NCI-H82 treated with DMSO at 0.1 percent for 48 hours (cell line): ENCODE results near the gene DGKI.

Experiments used
- DNase-seq: peaks from one replicate; lab custom pipeline; 2025; ENCODE audit not compliant: unreplicated experiment; lab: John Stamatoyannopoulos, UW

The DGKI gene

GRCh38 chr7:137609500-137609899, 237.3 kb downstream of the DGKI start:
- no peak for DNase-seq

GRCh38 chr7:137606061-137606674, 240.6 kb downstream of the DGKI start:
- DNase-seq: no peak

GRCh38 chr7:137603043-137603442, 243.7 kb downstream of the DGKI start:
- no peak for DNase-seq

GRCh38 chr7:137601642-137602041, 245.1 kb downstream of the DGKI start:
- DNase-seq: no peak

- DNase-seq: no peak
Measured at GRCh38 chr7:137597856-137598255, 248.9 kb downstream of the DGKI start.

GRCh38 chr7:137593115-137593711, 253.6 kb downstream of the DGKI start:
- no peak for DNase-seq

GRCh38 chr7:137592232-137592896, 254.4 kb downstream of the DGKI start:
- peak; percentile 62 for DNase-seq

GRCh38 chr7:137591421-137591837, 255.3 kb downstream of the DGKI start:
- DNase-seq: no peak

GRCh38 chr7:137590756-137591305, 255.9 kb downstream of the DGKI start:
- no peak for DNase-seq

GRCh38 chr7:137590071-137590755, 256.6 kb downstream of the DGKI start:
- no peak for DNase-seq

GRCh38 chr7:137587326-137587725, 259.4 kb downstream of the DGKI start:
- DNase-seq: no peak

GRCh38 chr7:137585591-137585990, 261.2 kb downstream of the DGKI start:
- DNase-seq: no peak

- no peak for DNase-seq
Measured at GRCh38 chr7:137583172-137583571, 263.6 kb downstream of the DGKI start.

- DNase-seq: no peak
Measured at GRCh38 chr7:137579913-137580640, 266.7 kb downstream of the DGKI start.

GRCh38 chr7:137578541-137578940, 268.2 kb downstream of the DGKI start:
- no peak for DNase-seq

- DNase-seq: no peak
Measured at GRCh38 chr7:137577184-137577583, 269.6 kb downstream of the DGKI start.

- DNase-seq: no peak
Measured at GRCh38 chr7:137576481-137576880, 270.3 kb downstream of the DGKI start.

- no peak for DNase-seq
Measured at GRCh38 chr7:137574812-137575211, 272.0 kb downstream of the DGKI start.

- no peak for DNase-seq
Measured at GRCh38 chr7:137572056-137572784, 274.6 kb downstream of the DGKI start.

GRCh38 chr7:137564677-137565076, 282.1 kb downstream of the DGKI start:
- no peak for DNase-seq
